Brain microvascular endothelial cell (primary cell): ENCODE results near the gene SVIL.
A peak's percentile ranks its signal among the peaks of the same experiment; 100 is the strongest.

Experiments used
- DNase-seq: peaks from one replicate; pipeline ENCODE4 v3.0.0-alpha.2; 2020
- H3K27ac ChIP-seq: fragments of 250-450 bp; sonication (Bioruptor Pico); 2 replicates; pipeline ENCODE4 v1.5.1; 2020; ENCODE audit warnings: mild to moderate bottlenecking, moderate library complexity
- H3K27me3 ChIP-seq: fragments of 250-450 bp; sonication (Bioruptor Pico); replicated peaks from 2 replicates; pipeline ENCODE4 v1.5.1; 2020; ENCODE audit warnings: mild to moderate bottlenecking
- H3K36me3 ChIP-seq: fragments of 250-450 bp; sonication (Bioruptor Pico); replicated peaks from 2 replicates; pipeline ENCODE4 v1.5.1; 2020; ENCODE audit warnings: mild to moderate bottlenecking
- H3K4me3 ChIP-seq: 2 replicates; pipeline ENCODE4 v1.5.1; 2011; ENCODE audit warnings: low read depth, mild to moderate bottlenecking, control low read depth, low read length, moderate library complexity
- in situ Hi-C: cut with HindIII; loops from 2 replicates; pipeline ENCODE4 v1.10.0; 2017; ENCODE audit warnings: low sequenced_read_pairs, low pct_ligation_motif_present
- TF ChIP-seq, protein P1 (sequence below): IDR thresholded peaks from 2 replicates; pipeline ENCODE4 v1.5.1; 2011; ENCODE audit warnings: low read depth, mild to moderate bottlenecking, moderate library complexity, low read length, control low read depth, inconsistent platforms; ENCODE audit errors: missing control alignments

Gene SVIL

DNA sequence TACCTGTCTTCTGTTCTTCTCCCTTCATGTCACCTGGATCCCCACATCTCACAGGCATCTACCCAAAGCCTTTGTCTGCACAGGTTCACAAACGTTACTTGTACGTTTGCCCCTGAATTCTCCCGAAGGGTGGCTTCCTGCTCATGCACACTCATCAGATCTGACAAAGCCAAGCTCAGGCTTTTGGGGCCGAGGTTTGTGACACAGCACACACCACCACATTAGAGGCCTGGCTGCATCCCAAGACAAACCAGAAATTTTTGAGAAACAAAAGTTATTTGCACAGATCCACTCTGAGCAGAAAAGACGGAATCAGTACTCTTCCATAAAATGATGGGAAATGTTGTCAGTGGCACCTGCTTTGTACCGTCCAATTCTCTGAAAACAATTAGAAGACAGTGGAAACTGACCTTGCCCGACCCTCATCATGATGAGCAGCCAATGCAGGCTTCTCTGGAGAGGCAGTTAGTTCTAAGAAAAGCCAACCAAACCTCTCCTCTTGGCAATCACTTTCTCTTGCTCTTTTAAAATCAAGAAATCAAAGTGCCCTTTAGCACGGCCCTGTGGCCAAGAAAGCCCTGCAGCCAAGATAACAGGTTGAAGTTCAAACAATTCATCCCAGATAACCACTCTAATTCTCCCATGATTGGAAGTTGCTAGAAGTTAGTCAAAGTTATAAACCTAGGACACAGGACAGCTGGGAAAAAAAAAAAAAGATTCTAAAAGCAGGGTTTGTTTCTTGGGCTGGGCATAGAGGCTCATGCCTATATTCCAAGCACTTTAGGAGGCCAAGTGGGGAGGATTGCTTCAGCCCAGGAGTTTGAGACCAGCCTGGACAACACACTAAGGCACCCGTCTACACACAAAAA lies 13.6 kb upstream of the SVIL start:
- TF ChIP-seq, protein P1, sequence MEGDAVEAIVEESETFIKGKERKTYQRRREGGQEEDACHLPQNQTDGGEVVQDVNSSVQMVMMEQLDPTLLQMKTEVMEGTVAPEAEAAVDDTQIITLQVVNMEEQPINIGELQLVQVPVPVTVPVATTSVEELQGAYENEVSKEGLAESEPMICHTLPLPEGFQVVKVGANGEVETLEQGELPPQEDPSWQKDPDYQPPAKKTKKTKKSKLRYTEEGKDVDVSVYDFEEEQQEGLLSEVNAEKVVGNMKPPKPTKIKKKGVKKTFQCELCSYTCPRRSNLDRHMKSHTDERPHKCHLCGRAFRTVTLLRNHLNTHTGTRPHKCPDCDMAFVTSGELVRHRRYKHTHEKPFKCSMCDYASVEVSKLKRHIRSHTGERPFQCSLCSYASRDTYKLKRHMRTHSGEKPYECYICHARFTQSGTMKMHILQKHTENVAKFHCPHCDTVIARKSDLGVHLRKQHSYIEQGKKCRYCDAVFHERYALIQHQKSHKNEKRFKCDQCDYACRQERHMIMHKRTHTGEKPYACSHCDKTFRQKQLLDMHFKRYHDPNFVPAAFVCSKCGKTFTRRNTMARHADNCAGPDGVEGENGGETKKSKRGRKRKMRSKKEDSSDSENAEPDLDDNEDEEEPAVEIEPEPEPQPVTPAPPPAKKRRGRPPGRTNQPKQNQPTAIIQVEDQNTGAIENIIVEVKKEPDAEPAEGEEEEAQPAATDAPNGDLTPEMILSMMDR = no peak
- peak overlapping the region; percentile 91 for H3K27ac ChIP-seq
- no peaks in the 10 kb centered on the region for H3K36me3 ChIP-seq
- peak; percentile 62 for DNase-seq
- in situ Hi-C loops = no loop called here
- H3K4me3 ChIP-seq = no peak overlapping the region
- no peaks in the 10 kb centered on the region for H3K27me3 ChIP-seq

DNA sequence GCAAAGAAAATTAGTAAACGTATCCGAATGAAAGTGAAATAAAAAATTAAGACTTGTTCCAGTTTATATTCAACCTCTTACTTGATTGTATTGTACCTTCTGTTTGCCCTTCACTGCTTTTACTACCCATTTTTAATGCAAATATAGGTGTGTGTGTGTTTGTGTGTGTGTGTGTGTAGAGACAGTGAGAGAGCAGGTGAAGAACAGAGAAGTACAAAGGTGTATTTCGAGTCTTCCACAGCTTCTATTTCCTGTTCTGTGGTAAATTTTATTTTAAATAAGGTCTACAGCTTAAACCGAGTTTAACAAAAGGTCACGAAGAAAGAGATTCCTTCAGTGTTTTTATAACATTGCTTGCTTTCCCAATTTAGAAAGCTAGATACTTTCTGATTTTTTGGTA lies 12.7 kb upstream of the SVIL start:
- Histone ChIP-seq H3K27ac (peak overlapping the region; percentile 91), H3K27me3 (no peaks in the 10 kb centered on the region), H3K4me3 (no peak overlapping the region), H3K36me3 (no peaks in the 10 kb centered on the region)
- TF ChIP-seq, protein P1 = no peak
- DNase-seq = no peak
- in situ Hi-C loops = no loop called here

DNA sequence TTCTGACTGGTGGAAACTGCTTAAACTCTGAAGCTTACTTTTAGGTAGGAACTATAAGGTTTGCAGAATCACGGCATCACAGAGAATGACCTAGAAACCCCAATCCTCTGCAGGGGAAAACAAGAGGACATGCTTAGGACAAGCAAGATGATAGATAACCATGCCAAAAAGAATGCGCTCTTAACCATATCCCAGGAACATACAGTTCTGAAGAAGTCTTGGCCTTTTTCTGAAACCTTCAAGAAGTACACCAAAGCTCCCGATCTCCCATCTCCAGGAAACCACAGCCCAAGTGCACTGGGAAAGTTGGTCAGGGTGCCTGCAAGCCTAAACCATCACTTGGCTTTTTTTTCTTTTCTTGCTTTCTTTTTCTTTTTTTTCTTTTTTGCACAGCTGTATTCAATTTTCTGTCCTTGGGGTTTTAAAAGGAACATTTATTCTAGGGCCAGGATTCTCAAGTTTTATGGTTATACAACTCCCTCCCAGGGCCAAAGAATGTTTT lies 12.2 kb upstream of the SVIL start:
- DNase-seq = peak; percentile 43
- in situ Hi-C loops = no loop called here
- Histone ChIP-seq H3K27me3 (no peaks in the 10 kb centered on the region), H3K4me3 (no peak overlapping the region), H3K36me3 (no peaks in the 10 kb centered on the region), H3K27ac (peak overlapping the region; percentile 91)
- TF ChIP-seq, protein P1 = no peak

DNA sequence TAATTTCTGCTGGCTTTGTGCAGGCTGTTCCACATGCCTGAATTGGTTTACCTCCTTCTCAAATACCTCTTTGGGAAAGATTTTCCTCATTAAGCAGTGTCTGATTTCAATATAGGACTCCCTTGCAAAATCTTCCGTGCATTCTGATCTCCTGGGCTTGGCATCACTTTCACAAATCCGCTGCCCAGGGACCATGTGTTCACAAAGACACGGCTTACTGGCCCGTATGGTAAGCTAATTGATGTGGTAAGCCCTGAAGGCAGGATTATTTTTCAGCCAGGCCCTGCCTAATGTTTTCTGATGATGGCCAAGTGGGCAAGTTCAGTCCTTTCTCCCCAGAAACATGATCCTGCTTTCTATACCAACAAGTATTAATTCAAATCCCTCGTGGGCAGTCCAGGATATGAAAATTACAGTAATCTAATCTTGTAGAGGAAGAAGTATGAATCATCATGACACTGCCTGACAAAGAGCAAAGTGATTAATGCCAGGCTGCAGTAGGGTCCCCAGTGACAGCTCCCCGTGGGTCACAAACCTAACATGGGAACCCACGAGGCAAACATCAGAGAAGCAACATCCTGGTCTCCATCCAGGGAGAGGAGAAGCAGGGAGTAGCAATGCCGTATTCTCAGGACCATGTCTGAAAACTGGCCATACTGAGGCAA lies 11.6 kb upstream of the SVIL start:
- peak overlapping the region; percentile 91 for H3K27ac ChIP-seq
- in situ Hi-C loops = no loop called here
- TF ChIP-seq, protein P1 = no peak
- no peak overlapping the region for H3K4me3 ChIP-seq
- no peaks in the 10 kb centered on the region for H3K36me3 ChIP-seq
- peak; percentile 75 for DNase-seq
- H3K27me3 ChIP-seq = no peaks in the 10 kb centered on the region

DNA sequence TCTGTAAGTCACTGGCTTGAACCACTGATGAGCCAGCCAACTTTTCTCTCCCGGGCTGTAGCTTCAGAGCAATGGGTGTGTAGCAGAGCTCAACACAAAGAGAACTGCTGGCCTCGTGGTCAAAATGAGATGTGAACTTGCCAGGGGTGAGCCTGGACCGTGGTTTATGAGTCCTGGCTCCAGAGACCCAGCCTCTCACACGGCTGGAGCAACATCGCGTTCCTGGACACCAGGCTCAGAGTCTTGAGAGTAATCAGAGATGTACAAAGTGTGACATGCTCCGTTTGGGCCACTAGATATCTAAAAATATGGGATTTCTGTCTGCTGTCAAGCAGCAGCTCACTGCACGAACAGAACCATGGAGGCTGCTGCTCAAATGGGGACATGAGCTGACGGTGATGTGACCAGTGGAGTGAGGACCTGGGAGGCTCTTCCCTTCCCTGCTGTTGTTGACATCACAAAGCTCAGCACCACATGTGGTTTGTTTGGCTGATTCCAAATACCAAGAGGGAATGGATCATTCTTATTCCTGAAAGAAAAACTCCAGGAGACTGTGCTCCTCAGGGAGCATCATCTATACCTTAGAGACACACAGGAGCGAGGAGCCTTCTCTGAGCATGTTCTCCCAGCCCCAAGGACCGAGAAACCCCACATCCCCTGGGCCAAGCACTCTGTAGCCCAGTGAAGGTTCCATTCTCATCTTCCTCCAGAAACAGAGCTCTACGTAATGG lies 9.2 kb upstream of the SVIL start:
- no peaks in the 10 kb centered on the region for H3K36me3 ChIP-seq
- in situ Hi-C loops = no loop called here
- DNase-seq = peak; percentile 39
- no peak overlapping the region for H3K4me3 ChIP-seq
- TF ChIP-seq, protein P1 = no peak
- H3K27me3 ChIP-seq = no peaks in the 10 kb centered on the region
- H3K27ac ChIP-seq = peak overlapping the region; percentile 4
